Naive thymus-derived CD4-positive, alpha-beta T cell (primary cell): ENCODE data around the gene IVNS1ABP. TPM values are rescaled to one million over a fixed set of nuclear protein-coding genes. Genes with fewer than 3 reads are reported as not detected.
"Not testable (repeated sequence)": the region's sequence is repeated elsewhere in the genome, so short reads cannot be mapped to it uniquely, and the experiment has no call there.

Source experiments
- ATAC-seq: fragments of 150-1000 bp; cut with Tn5 transposase; 2 replicates; pipeline ENCODE4 v1.10.0; 2021; ENCODE audit warnings: mild to moderate bottlenecking, moderate library complexity
- CTCF ChIA-PET: fragments of 350-600 bp; sonication (Branson Sonifier 250); formaldehyde crosslinking; loops from one replicate; lab custom pipeline; 2021; ENCODE audit warnings: antibody characterized with exemption; lab: Charles Lee
- POLR2A ChIA-PET: fragments of 350-600 bp; sonication (Branson Sonifier 250); formaldehyde crosslinking; loops from one replicate; lab custom pipeline; 2021; ENCODE audit warnings: antibody characterized with exemption, inconsistent platforms; lab: Charles Lee
- DNase-seq, 9 donors: peaks; one replicate each; pipeline versions ENCODE4 v3.0.0 to v3.0.0-alpha.2; 2020 to 2022; ENCODE audit warnings: mixed read lengths in 1 of 9
- H3K27ac ChIP-seq: one replicate; pipeline ENCODE4 v1.7.0; 2013; ENCODE audit warnings: mild to moderate bottlenecking, low read depth, low read length, moderate library complexity
- H3K27me3 ChIP-seq, 2 donors: one replicate each; pipeline ENCODE4 v1.7.0; 2013; ENCODE audit warnings: low read length in 2 of 2, mild to moderate bottlenecking in 2 of 2, moderate library complexity in 2 of 2; ENCODE audit not compliant: control insufficient read depth in 2 of 2, insufficient read depth in 2 of 2
- H3K36me3 ChIP-seq, 3 experiments: 1 replicate in 2 of 3; 2 replicates in 1 of 3; pipeline ENCODE4 v1.7.0; 2013; ENCODE audit warnings: low read length in 3 of 3, mild to moderate bottlenecking in 3 of 3, moderate library complexity in 1 of 3; ENCODE audit not compliant: insufficient read depth in 3 of 3, control insufficient read depth in 2 of 3
- H3K4me1 ChIP-seq, 2 donors: one replicate each; pipeline ENCODE4 v1.7.0; 2013; ENCODE audit warnings: low read length in 2 of 2, mild to moderate bottlenecking in 2 of 2, moderate library complexity in 1 of 2; ENCODE audit not compliant: control insufficient read depth in 2 of 2, insufficient read depth in 2 of 2
- H3K4me3 ChIP-seq: 2 replicates; pipeline ENCODE4 v1.7.0; 2013; ENCODE audit warnings: mild to moderate bottlenecking, low read length
- H3K9me3 ChIP-seq, 3 experiments: 1 replicate in 2 of 3; 2 replicates in 1 of 3; pipeline ENCODE4 v1.7.0; 2013; ENCODE audit warnings: low read length in 3 of 3; ENCODE audit not compliant: control insufficient read depth in 2 of 3
- H3K27ac Mint-ChIP-seq, 9 donors: one replicate each; pipeline ENCODE4 v1.8.0; 2020 to 2022; ENCODE audit warnings: mixed read lengths in 9 of 9, mild to moderate bottlenecking in 8 of 9, moderate library complexity in 5 of 9, inconsistent platforms in 2 of 9
- H3K27me3 Mint-ChIP-seq, 5 donors: one replicate each; pipeline ENCODE4 v1.8.0; 2021 to 2022; ENCODE audit warnings: mixed read lengths in 5 of 5, mild to moderate bottlenecking in 1 of 5
- H3K36me3 Mint-ChIP-seq, 5 donors: one replicate each; pipeline ENCODE4 v1.8.0; 2020 to 2022; ENCODE audit warnings: mixed read lengths in 5 of 5, mild to moderate bottlenecking in 3 of 5, inconsistent platforms in 1 of 5
- H3K4me1 Mint-ChIP-seq, 7 donors: one replicate each; pipeline ENCODE4 v1.8.0; 2020 to 2022; ENCODE audit warnings: mixed read lengths in 7 of 7, mild to moderate bottlenecking in 3 of 7, inconsistent platforms in 1 of 7
- H3K4me3 Mint-ChIP-seq, 10 donors: one replicate each; pipeline ENCODE4 v1.8.0; 2020 to 2022; ENCODE audit warnings: mild to moderate bottlenecking in 10 of 10, mixed read lengths in 10 of 10, moderate library complexity in 6 of 10, inconsistent platforms in 2 of 10
- H3K9me3 Mint-ChIP-seq, 11 donors: one replicate each; pipeline ENCODE4 v1.8.0; 2020 to 2022; ENCODE audit warnings: mixed read lengths in 11 of 11, mild to moderate bottlenecking in 4 of 11, inconsistent platforms in 1 of 11, moderate library complexity in 1 of 11
- intact Hi-C, 2 donors: fragments of 100-400 bp; cut with micrococcal nuclease; formaldehyde crosslinking; loops; one replicate each; pipeline ENCODE4 v1.15.1; 2023
- polyA plus RNA-seq, 2 donors: library from polyadenylated mRNA; unstranded; fragments of 300-500 nt; fragmentation: Illumina TruSeq; gene quantifications; one replicate each; pipeline ENCODE4 v1.2.3, GENCODE V29; 2021
- total RNA-seq, 6 experiments: library from RNA in 5 of 6; stranded (reverse) in 5 of 6; gene quantifications; 1 replicate in 5 of 6; 2 replicates in 1 of 6; pipeline ENCODE4 v1.2.3 and lab custom pipeline; 2021 to 2026

Gene IVNS1ABP
- total and polyA plus RNA-seq, 7 experiments from 2014 or later: 67.0 to 268 (median 172) TPM

GRCh38 chr1:185257116-185257949 lies 59.7 kb downstream of the IVNS1ABP start:
- Mint-ChIP-seq H3K9me3 (peaks cover 1 to 40% (median 9%) of the 10 kb centered on the region in 11 donors), H3K27ac (peak overlapping the region; percentile 43 to 89 (median 77)), H3K36me3 (peaks cover 4 to 16% (median 11%) of the 10 kb centered on the region in 5 donors), H3K4me1 (peaks cover 5 to 27% (median 20%) of the 10 kb centered on the region in 7 donors), H3K4me3 (peak overlapping the region; percentile 49 to 78 (median 65))
- H3K4me3 ChIP-seq, H3K36me3 ChIP-seq, H3K27ac ChIP-seq, H3K9me3 ChIP-seq, intact Hi-C loops, ATAC-seq, H3K27me3 ChIP-seq, CTCF ChIA-PET, H3K4me1 ChIP-seq, H3K27me3 Mint-ChIP-seq, POLR2A ChIA-PET: not testable (repeated sequence)
- DNase-seq: peak in 3 of 9 donors; percentile 11 to 40 (median 21)

GRCh38 chr1:185255595-185255994 lies 61.4 kb downstream of the IVNS1ABP start:
- not testable (repeated sequence) for ATAC-seq

GRCh38 chr1:185252404-185252803 lies 64.6 kb downstream of the IVNS1ABP start:
- peaks cover 0 to 10% (median 4%) of the 10 kb centered on the region in 5 donors for H3K36me3 Mint-ChIP-seq
- ATAC-seq, H3K27ac Mint-ChIP-seq, H3K27me3 ChIP-seq, POLR2A ChIA-PET, H3K27me3 Mint-ChIP-seq, CTCF ChIA-PET, H3K36me3 ChIP-seq, H3K4me3 Mint-ChIP-seq, H3K4me3 ChIP-seq, DNase-seq, intact Hi-C loops, H3K27ac ChIP-seq, H3K9me3 ChIP-seq, H3K4me1 ChIP-seq: not testable (repeated sequence)
- peaks cover 2 to 29% (median 18%) of the 10 kb centered on the region in 7 donors for H3K4me1 Mint-ChIP-seq
- peaks cover 0 to 10% (median 4%) of the 10 kb centered on the region in 11 donors for H3K9me3 Mint-ChIP-seq

More at GRCh38 chr1:185255595-185255994, 61.4 kb downstream of the IVNS1ABP start:
- CTCF ChIA-PET, DNase-seq, H3K36me3 ChIP-seq, H3K27ac ChIP-seq, H3K27me3 Mint-ChIP-seq, H3K4me3 Mint-ChIP-seq, H3K27ac Mint-ChIP-seq, H3K27me3 ChIP-seq, H3K4me1 ChIP-seq, H3K4me3 ChIP-seq, intact Hi-C loops, H3K9me3 ChIP-seq, POLR2A ChIA-PET: not testable (repeated sequence)
- peaks cover 8 to 29% (median 20%) of the 10 kb centered on the region in 7 donors for H3K4me1 Mint-ChIP-seq
- peaks cover 1 to 40% (median 9%) of the 10 kb centered on the region in 11 donors for H3K9me3 Mint-ChIP-seq
- H3K36me3 Mint-ChIP-seq: peaks cover 4 to 11% (median 7%) of the 10 kb centered on the region in 5 donors

- H3K27ac ChIP-seq, H3K9me3 Mint-ChIP-seq, POLR2A ChIA-PET, H3K36me3 ChIP-seq, H3K4me3 ChIP-seq, H3K27ac Mint-ChIP-seq, H3K4me3 Mint-ChIP-seq, H3K27me3 Mint-ChIP-seq, ATAC-seq, DNase-seq, H3K27me3 ChIP-seq, H3K4me1 ChIP-seq, H3K9me3 ChIP-seq: not testable (repeated sequence)
- intact Hi-C loops: loop anchor here in 1 of 2 donors (1.0 kb wide), 1 partner anchor 12 kb away; no protein-coding TSS in a partner anchor
- H3K36me3 Mint-ChIP-seq: peaks cover 0 to 10% (median 4%) of the 10 kb centered on the region in 5 donors
- CTCF ChIA-PET: interaction anchor here (0.6 kb wide), 1 partner anchor 12 kb away, joined by 3 read pairs; no protein-coding TSS in a partner anchor
- peaks cover 3 to 31% (median 18%) of the 10 kb centered on the region in 7 donors for H3K4me1 Mint-ChIP-seq
Observed at GRCh38 chr1:185251928-185252327, 65.1 kb downstream of the IVNS1ABP start.

- Mint-ChIP-seq H3K4me1 (peaks cover 0 to 27% (median 16%) of the 10 kb centered on the region in 7 donors), H3K4me3 (no peak overlapping the region), H3K27me3 (peaks cover 0 to 2% (median 0%) of the 10 kb centered on the region in 5 donors), H3K36me3 (peaks cover 0 to 10% (median 4%) of the 10 kb centered on the region in 5 donors), H3K27ac (peak overlapping the region in 1 of 9 donors; percentile 81), H3K9me3 (peaks cover 0 to 5% (median 4%) of the 10 kb centered on the region in 11 donors)
- ChIA-PET POLR2A (interaction anchor here (1.1 to 1.4 kb wide), 2 partner anchors 21 to 30 kb away, joined by 3 read pairs; no protein-coding TSS in a partner anchor), CTCF (interaction anchor here (2.5 kb wide), 1 partner anchor 10 kb away, joined by 11 read pairs; no protein-coding TSS in a partner anchor)
- Histone ChIP-seq H3K4me1 (no peaks in the 10 kb centered on the region), H3K9me3 (no peaks in the 10 kb centered on the region), H3K36me3 (no peaks in the 10 kb centered on the region), H3K27ac (no peak overlapping the region), H3K27me3 (no peaks in the 10 kb centered on the region), H3K4me3 (no peak overlapping the region)
- DNase-seq (no peak), ATAC-seq (no peak)
- intact Hi-C loops: no loop called here
Observed at GRCh38 chr1:185250063-185250462, 67.0 kb downstream of the IVNS1ABP start.

GRCh38 chr1:185249563-185249962 lies 67.5 kb downstream of the IVNS1ABP start:
- H3K4me1 ChIP-seq: no peaks in the 10 kb centered on the region
- Mint-ChIP-seq H3K4me3 (no peak overlapping the region), H3K36me3 (peaks cover 0 to 7% (median 0%) of the 10 kb centered on the region in 5 donors), H3K9me3 (peaks cover 0 to under 1% (median 0%) of the 10 kb centered on the region in 11 donors), H3K4me1 (peaks cover 0 to 27% (median 16%) of the 10 kb centered on the region in 7 donors), H3K27ac (peak overlapping the region in 3 of 9 donors; percentile 5 to 81 (median 54)), H3K27me3 (no peaks in the 10 kb centered on the region)
- intact Hi-C loops: no loop called here
- H3K9me3 ChIP-seq: no peaks in the 10 kb centered on the region
- CTCF ChIA-PET: interaction anchor here (2.5 kb wide), 1 partner anchor 10 kb away, joined by 11 read pairs; no protein-coding TSS in a partner anchor
- no peaks in the 10 kb centered on the region for H3K36me3 ChIP-seq
- POLR2A ChIA-PET: interaction anchor here (1.1 to 1.4 kb wide), 2 partner anchors 21 to 31 kb away, joined by 3 read pairs; no protein-coding TSS in a partner anchor
- H3K27ac ChIP-seq: no peak overlapping the region
- H3K27me3 ChIP-seq: no peaks in the 10 kb centered on the region
- H3K4me3 ChIP-seq: no peak overlapping the region
- no peak for DNase-seq
- no peak for ATAC-seq
